GM10847 (cell line): Measurements from ENCODE around the gene PAXX.

Source experiments
- POLR2A ChIP-seq: IDR thresholded peaks from 2 replicates; pipeline ENCODE4 v1.6.1; 2011; ENCODE audit not compliant: insufficient read length; ENCODE audit errors: extremely low read depth

PAXX gene

GRCh38 chr9:136980669-136981478 is 11.3 kb upstream of the PAXX start:
- no peak for TF ChIP-seq POLR2A

- TF ChIP-seq POLR2A = no peak
These were observed 10.5 kb upstream of the PAXX start for GRCh38 chr9:136981588-136982231.

- TF ChIP-seq POLR2A = no peak
These were observed 9.8 kb upstream of the PAXX start, which contains the start of gene LCNL1 for GRCh38 chr9:136982232-136983051. Gene LCNL1 (plus strand): TSS chr9:136982993. CDS start chr9:136983587, 594 bp downstream.

- TF ChIP-seq POLR2A = no peak
These were observed 9.1 kb upstream of the PAXX start for GRCh38 chr9:136983167-136983566.

GRCh38 chr9:136983656-136984314 is 8.4 kb upstream of the PAXX start:
- no peak for TF ChIP-seq POLR2A

GRCh38 chr9:136984464-136985026 is 7.7 kb upstream of the PAXX start:
- no peak for TF ChIP-seq POLR2A

- TF ChIP-seq POLR2A = no peak
These were observed 7.1 kb upstream of the PAXX start for GRCh38 chr9:136985027-136985602.

GRCh38 chr9:136985853-136986252 is 6.4 kb upstream of the PAXX start:
- TF ChIP-seq POLR2A = no peak

GRCh38 chr9:136988872-136989271 is 3.4 kb upstream of the PAXX start:
- TF ChIP-seq POLR2A = no peak

- no peak for TF ChIP-seq POLR2A
These were observed 1.8 kb upstream of the PAXX start for GRCh38 chr9:136990242-136990911.

- no peak for TF ChIP-seq POLR2A
These were observed 672 bp downstream of the PAXX start for GRCh38 chr9:136992819-136993369.

GRCh38 chr9:136994180-136994887 is 2.1 kb downstream of the PAXX start:
- no peak for TF ChIP-seq POLR2A

- no peak for TF ChIP-seq POLR2A
These were observed 2.6 kb downstream of the PAXX start for GRCh38 chr9:136994888-136995230.
